ENCODE data around the gene LPO. TPM values are rescaled to one million over a fixed set of nuclear protein-coding genes. Genes with fewer than 3 reads are reported as not detected.

The LPO gene
- total and polyA plus RNA-seq, 2 experiments from 2014 or later = not detected

DNA sequence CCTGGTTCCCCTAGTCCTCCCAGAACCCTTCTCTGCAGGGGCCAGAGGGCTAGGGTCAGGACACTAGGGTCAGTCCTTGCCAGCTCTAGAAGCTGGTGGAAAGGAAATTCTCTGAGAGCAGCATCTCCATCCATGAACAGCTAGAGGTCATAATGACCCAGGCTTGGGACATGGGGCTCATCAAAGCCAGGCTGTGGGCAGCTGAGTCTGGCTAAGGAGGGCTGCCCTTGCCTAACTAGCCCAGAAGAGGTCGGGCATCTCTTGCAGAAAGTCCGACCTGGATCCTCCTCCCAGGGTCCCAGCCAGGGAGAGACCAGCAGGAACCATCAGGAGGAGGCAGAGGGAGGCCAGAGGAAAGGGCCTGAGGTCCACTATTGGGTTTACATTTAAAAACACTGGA, 38.0 kb downstream of the LPO start:
- no peaks in the 10 kb centered on the region for H3K36me3 ChIP-seq
- TF ChIP-seq CTCF (IDR thresholded peaks at IDR 0.05; ENCODE audit: low read depth, low read length) = no peak
- no peaks in the 10 kb centered on the region for H3K27me3 ChIP-seq
- H3K4me1 ChIP-seq (ENCODE audit: low read depth) = no peaks in the 10 kb centered on the region
- DNase-seq (ENCODE audit: low read depth in 1 of 2, low spot score in 1 of 2) = no peak
- H3K4me3 ChIP-seq = no peak overlapping the region
- H3K9me3 ChIP-seq (ENCODE audit: low read depth) = no peaks in the 10 kb centered on the region
- no peak overlapping the region for H3K27ac ChIP-seq

DNA sequence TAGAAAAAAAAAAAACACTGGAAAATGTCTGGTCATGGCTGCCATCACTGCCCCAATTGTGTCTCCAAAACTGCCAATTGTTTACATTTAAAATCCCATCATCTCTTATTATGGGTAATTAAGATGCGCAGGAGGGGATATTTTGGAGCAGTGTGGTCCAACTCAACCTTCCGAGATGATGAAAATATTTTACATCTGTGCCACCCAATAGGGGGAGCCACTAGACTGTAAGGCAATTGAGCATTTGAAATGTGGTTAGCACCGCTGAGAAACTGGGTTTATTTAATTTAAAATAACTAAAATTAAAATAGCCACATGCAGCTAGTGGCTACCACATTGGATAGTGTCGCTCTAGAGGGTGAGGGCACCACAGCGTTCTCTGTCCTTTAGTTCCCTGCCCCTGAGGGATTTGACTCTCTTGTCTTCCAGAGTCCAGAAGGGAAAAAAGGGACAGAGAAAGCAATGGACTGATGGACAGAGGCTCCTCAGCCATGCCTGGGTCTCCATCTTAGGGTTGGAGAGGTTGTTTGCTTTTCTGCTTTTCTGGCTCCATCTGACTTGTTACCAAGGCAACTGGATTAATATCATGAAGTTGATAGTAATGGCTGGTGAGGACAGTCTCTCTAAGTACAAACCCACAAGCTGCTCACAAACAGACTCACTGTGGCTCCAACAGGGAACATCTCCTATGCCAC, 38.9 kb downstream of the LPO start:
- no peak overlapping the region for H3K27ac ChIP-seq
- TF ChIP-seq CTCF (IDR thresholded peaks at IDR 0.05; ENCODE audit: low read depth, low read length) = peak; percentile 60
- no peaks in the 10 kb centered on the region for H3K27me3 ChIP-seq
- H3K4me1 ChIP-seq (ENCODE audit: low read depth) = no peaks in the 10 kb centered on the region
- no peak overlapping the region for H3K4me3 ChIP-seq
- H3K9me3 ChIP-seq (ENCODE audit: low read depth) = no peaks in the 10 kb centered on the region
- DNase-seq (ENCODE audit: low read depth in 1 of 2, low spot score in 1 of 2) = peak in 1 of 2 donors; percentile 40
- no peaks in the 10 kb centered on the region for H3K36me3 ChIP-seq

DNA sequence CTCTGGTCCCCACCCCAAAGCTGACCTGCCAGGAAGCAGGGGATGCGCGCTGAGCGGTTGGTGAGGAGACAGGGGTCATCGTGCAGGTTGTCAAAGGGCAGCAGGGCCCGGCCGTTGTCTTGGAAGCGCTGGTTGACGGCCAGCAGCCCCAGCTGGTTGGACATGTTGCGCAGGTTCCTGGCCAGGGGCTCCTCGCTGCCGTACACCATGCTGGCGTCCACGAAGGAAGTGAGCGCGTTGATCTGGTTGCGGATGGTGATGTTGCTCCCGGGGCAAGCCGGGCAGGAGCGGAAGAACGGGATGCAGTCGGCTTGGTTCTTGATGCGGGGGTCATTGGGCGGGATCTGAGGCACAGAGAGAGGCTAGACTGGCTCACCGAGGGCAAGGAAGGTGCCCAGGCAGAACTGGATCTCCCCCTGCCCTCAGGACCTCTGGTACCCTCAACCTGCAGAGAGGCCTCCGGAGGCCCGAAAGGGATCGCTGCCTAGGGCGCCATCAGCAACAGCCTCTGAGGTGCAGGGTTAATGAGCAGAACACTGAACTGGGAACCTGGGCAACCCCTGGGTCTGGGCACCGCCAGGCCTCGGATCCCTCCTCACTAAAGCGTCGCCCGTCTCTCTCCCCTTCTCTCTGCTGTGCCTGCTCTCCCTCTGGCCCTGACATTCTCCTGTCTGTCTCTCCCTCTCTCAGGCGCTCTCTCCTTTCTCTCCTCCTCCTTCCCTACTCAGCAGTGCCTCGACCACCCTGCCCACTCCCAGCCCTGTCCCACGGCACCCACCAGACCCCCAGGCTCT, 39.6 kb downstream of the LPO start:
- Histone ChIP-seq H3K36me3 (no peaks in the 10 kb centered on the region), H3K4me3 (no peak overlapping the region), H3K27me3 (no peaks in the 10 kb centered on the region), H3K4me1 (ENCODE audit: low read depth) (no peaks in the 10 kb centered on the region), H3K27ac (no peak overlapping the region), H3K9me3 (ENCODE audit: low read depth) (no peaks in the 10 kb centered on the region)
- no peak for TF ChIP-seq CTCF (IDR thresholded peaks at IDR 0.05; ENCODE audit: low read depth, low read length)
- no peak for DNase-seq (ENCODE audit: low read depth in 1 of 2, low spot score in 1 of 2)

- H3K4me1 ChIP-seq (ENCODE audit: low read depth) = no peaks in the 10 kb centered on the region
- no peaks in the 10 kb centered on the region for H3K36me3 ChIP-seq
- TF ChIP-seq CTCF (IDR thresholded peaks at IDR 0.05; ENCODE audit: low read depth, low read length) = no peak
- no peaks in the 10 kb centered on the region for H3K9me3 ChIP-seq (ENCODE audit: low read depth)
- no peak overlapping the region for H3K4me3 ChIP-seq
- H3K27ac ChIP-seq = no peak overlapping the region
- no peak for DNase-seq (ENCODE audit: low read depth in 1 of 2, low spot score in 1 of 2)
- H3K27me3 ChIP-seq = no peaks in the 10 kb centered on the region
These were observed 40.3 kb downstream of the LPO start for GRCh38 chr17:58278661-58279015.

DNA sequence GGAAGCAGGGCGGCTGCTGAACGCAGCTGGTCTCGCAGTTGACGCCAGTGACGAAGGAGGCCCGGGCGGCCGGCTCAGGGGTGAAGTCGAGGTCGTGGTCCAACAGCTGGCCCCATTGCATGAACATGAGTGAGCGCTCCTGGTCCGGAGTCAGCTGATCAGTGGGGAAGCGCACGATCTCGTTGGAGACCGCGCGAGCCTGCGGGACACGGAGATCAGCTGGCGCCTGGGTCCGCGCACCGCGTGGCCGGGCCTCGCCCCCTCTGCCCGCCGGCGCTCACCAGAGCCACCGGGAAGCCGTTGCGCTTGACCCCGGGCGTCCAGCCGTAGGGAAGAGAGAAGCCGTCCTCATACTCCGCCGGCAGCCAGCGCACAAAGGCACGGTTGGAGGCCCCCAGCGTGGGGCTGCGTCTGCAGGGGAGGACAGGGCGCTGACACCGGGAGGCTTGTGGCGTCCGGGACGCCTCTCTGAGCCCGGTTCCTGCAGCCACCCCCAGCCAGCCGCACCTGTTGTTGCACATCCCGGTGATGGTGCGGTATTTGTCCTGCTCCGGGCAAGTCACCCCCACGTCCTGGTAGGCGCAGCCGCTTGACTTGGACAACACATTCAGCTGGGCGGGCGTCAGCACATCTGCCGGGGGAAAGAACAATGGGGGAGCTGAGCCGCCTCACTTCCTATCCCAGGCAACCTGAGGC, 40.8 kb downstream of the LPO start:
- H3K36me3 ChIP-seq = no peaks in the 10 kb centered on the region
- DNase-seq (ENCODE audit: low read depth in 1 of 2, low spot score in 1 of 2) = peak in 1 of 2 donors; percentile 68
- no peak overlapping the region for H3K27ac ChIP-seq
- TF ChIP-seq CTCF (IDR thresholded peaks at IDR 0.05; ENCODE audit: low read depth, low read length) = no peak
- H3K4me3 ChIP-seq = no peak overlapping the region
- H3K27me3 ChIP-seq = no peaks in the 10 kb centered on the region
- no peaks in the 10 kb centered on the region for H3K4me1 ChIP-seq (ENCODE audit: low read depth)
- H3K9me3 ChIP-seq (ENCODE audit: low read depth) = no peaks in the 10 kb centered on the region

Measured in cardiac muscle cell (in vitro differentiated cells and primary cell).